ENCODE measurements around the gene DDX39A. TPM values are rescaled to one million over a fixed set of nuclear protein-coding genes. Genes with fewer than 3 reads are reported as not detected.

The DDX39A gene
- total RNA-seq, 1 experiment from 2014 or later, result 117 TPM

DNA sequence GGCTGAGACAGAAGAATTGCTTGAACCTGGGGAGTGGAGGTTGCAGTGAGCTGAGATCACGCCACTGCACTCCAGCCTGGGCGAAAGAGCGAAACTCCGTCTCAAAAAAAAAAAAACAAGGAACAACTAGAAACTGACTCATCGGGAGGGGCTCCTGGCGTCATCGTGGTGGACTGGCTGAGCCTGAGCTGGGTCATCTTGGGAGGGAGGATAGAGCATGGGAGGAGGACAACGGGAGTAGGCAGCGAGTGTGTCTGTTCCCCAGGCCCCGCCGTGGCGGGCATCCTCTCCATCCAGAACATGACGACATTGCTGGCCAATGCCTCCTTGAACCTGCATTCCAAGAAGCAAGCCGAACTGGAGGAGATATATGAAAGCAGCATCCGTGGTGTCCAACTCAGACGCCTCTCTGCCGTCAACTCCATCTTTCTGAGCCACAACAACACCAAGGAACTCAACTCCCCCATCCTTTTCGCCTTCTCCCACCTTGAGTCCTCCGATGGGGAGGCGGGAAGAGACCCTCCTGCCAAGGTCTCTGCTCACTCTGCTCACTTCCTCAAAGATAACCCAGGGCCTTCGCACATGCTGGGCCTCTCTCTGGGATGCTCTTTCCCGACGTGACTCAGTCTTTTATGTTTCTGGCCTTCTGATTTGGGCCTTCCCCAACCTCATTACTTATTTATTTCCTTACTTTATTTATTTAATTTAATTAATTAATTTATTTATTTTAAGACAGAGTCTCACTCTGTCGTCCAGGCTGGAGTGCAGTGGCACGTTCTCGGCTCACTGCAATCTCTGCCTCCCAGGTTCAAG is 16.6 kb downstream of the DDX39A start:
- peaks cover 3% of the 10 kb centered on the region; the same call in 1 of the 2 replicates for H3K4me1 ChIP-seq (ENCODE audit: control insufficient read depth, insufficient read depth, low read length)
- DNase-seq (ENCODE audit: low read depth, low spot score), result no peak
- BruUV-seq (replicated peaks), result no TSS peak
- in situ Hi-C loops (cut with HindIII; ENCODE audit: low pct_unique_long_range_greater_than_20kb, low sequenced_read_pairs), result no loop called here
- TF ChIP-seq, protein P1, sequence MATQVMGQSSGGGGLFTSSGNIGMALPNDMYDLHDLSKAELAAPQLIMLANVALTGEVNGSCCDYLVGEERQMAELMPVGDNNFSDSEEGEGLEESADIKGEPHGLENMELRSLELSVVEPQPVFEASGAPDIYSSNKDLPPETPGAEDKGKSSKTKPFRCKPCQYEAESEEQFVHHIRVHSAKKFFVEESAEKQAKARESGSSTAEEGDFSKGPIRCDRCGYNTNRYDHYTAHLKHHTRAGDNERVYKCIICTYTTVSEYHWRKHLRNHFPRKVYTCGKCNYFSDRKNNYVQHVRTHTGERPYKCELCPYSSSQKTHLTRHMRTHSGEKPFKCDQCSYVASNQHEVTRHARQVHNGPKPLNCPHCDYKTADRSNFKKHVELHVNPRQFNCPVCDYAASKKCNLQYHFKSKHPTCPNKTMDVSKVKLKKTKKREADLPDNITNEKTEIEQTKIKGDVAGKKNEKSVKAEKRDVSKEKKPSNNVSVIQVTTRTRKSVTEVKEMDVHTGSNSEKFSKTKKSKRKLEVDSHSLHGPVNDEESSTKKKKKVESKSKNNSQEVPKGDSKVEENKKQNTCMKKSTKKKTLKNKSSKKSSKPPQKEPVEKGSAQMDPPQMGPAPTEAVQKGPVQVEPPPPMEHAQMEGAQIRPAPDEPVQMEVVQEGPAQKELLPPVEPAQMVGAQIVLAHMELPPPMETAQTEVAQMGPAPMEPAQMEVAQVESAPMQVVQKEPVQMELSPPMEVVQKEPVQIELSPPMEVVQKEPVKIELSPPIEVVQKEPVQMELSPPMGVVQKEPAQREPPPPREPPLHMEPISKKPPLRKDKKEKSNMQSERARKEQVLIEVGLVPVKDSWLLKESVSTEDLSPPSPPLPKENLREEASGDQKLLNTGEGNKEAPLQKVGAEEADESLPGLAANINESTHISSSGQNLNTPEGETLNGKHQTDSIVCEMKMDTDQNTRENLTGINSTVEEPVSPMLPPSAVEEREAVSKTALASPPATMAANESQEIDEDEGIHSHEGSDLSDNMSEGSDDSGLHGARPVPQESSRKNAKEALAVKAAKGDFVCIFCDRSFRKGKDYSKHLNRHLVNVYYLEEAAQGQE (IDR thresholded peaks at IDR 0.05; ENCODE audit: insufficient read depth in 1 of 2, low read depth in 2 of 2, low read length in 1 of 2), result no peak
- H3K4me3 ChIP-seq (ENCODE audit: low read depth in 2 of 2, low read length in 2 of 2), result no peak overlapping the region
- POLR2A ChIA-PET, result interaction anchor here (0.7 kb wide), 1 partner anchor 16 kb away, joined by 4 read pairs; no protein-coding TSS in a partner anchor
- ATAC-seq, result no peak
- no peaks in the 10 kb centered on the region for H3K9me3 ChIP-seq (ENCODE audit: control insufficient read depth, insufficient read depth, low read depth, low read length)
- H3K27ac ChIP-seq (ENCODE audit: low read length), result no peak overlapping the region
- CTCF ChIA-PET, result no interaction called here
- intact Hi-C loops (cut with micrococcal nuclease; ENCODE audit: unreplicated experiment), result no loop called here
- no peaks in the 10 kb centered on the region for H3K27me3 ChIP-seq (ENCODE audit: control insufficient read depth, insufficient read depth, low read length)
- no peaks in the 10 kb centered on the region; the same call in 1 of the 2 replicates for H3K36me3 ChIP-seq (ENCODE audit: control insufficient read depth, insufficient read depth, low read length)

DNA sequence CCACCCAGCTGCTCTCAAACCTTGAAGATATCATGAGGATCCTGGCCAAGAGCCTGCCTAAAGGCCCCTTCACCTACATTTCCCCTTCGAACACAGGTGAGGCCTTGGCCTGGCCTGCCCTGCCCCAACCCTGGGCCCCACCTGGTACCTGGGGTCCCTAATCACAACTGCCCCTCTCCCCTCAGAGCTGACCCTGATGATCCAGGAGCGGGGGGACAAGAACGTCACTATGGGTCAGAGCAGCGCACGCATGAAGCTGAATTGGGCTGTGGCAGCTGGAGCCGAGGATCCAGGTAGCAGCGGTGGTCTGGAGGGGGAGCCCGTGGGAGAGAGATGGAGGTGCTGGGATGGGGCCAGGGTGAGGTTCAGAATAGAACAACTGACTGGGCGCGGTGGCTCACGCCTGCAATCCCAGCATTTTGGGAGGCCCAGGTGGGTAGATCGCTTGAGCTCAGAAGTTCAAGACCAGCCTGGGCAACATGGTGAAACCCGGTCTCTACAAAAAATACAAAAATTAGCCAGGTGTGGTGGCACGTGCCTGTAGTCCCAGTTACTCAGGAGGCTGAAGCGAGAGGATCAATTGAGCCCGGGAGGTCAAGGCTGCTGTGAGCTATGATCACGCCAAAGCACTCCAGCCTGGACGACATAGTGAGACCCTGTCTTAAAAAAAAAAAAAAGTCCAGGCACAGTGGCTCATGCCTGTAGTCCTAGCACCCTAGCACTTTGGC is 17.5 kb downstream of the DDX39A start:
- ChIA-PET POLR2A (interaction anchor here (0.6 to 0.7 kb wide), 2 partner anchors 15 to 19 kb away, joined by 4 to 8 read pairs; no protein-coding TSS in a partner anchor), CTCF (no interaction called here)
- TF ChIP-seq TCF7L2 (IDR thresholded peaks at IDR 0.05; ENCODE audit: low read depth, low read length), result no peak
- TF ChIP-seq, protein P2, sequence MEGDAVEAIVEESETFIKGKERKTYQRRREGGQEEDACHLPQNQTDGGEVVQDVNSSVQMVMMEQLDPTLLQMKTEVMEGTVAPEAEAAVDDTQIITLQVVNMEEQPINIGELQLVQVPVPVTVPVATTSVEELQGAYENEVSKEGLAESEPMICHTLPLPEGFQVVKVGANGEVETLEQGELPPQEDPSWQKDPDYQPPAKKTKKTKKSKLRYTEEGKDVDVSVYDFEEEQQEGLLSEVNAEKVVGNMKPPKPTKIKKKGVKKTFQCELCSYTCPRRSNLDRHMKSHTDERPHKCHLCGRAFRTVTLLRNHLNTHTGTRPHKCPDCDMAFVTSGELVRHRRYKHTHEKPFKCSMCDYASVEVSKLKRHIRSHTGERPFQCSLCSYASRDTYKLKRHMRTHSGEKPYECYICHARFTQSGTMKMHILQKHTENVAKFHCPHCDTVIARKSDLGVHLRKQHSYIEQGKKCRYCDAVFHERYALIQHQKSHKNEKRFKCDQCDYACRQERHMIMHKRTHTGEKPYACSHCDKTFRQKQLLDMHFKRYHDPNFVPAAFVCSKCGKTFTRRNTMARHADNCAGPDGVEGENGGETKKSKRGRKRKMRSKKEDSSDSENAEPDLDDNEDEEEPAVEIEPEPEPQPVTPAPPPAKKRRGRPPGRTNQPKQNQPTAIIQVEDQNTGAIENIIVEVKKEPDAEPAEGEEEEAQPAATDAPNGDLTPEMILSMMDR (IDR thresholded peaks at IDR 0.05), result no peak
- TF ChIP-seq SIN3A (IDR thresholded peaks at IDR 0.05; ENCODE audit: borderline replicate concordance, insufficient read depth, low read depth, low read length), result no peak
- no peak for TF ChIP-seq POLR2AphosphoS5 (IDR thresholded peaks at IDR 0.05; ENCODE audit: low read depth, low read length)
- TF ChIP-seq, protein P1 (IDR thresholded peaks at IDR 0.05; ENCODE audit: insufficient read depth in 1 of 2, low read depth in 2 of 2, low read length in 1 of 2), result no peak
- ATAC-seq (no peak), DNase-seq (ENCODE audit: low read depth, low spot score) (no peak)
- H3K27ac ChIP-seq (ENCODE audit: low read length), result no peak overlapping the region
- peaks cover 1% of the 10 kb centered on the region; the same call in 1 of the 2 replicates for H3K4me1 ChIP-seq (ENCODE audit: control insufficient read depth, insufficient read depth, low read length)
- BruUV-seq (replicated peaks), result no TSS peak
- intact Hi-C loops (cut with micrococcal nuclease; ENCODE audit: unreplicated experiment) (no loop called here), in situ Hi-C loops (cut with HindIII; ENCODE audit: low pct_unique_long_range_greater_than_20kb, low sequenced_read_pairs) (no loop called here)
- no peak overlapping the region for H3K4me3 ChIP-seq (ENCODE audit: low read depth in 2 of 2, low read length in 2 of 2)
- no peaks in the 10 kb centered on the region for H3K27me3 ChIP-seq (ENCODE audit: control insufficient read depth, insufficient read depth, low read length)
- no peaks in the 10 kb centered on the region for H3K9me3 ChIP-seq (ENCODE audit: control insufficient read depth, insufficient read depth, low read depth, low read length)
- no peaks in the 10 kb centered on the region; the same call in 1 of the 2 replicates for H3K36me3 ChIP-seq (ENCODE audit: control insufficient read depth, insufficient read depth, low read length)

Measured in Panc1 (cell line).